K562 (cell line): ENCODE measurements around the gene SGPP1. TPM values are rescaled to one million over a fixed set of nuclear protein-coding genes. Genes with fewer than 3 reads are reported as not detected.

ENCODE experiments used
- ATAC-seq: fragments of 200-7000 bp; cut with Tn5 transposase; 3 replicates; pipeline ENCODE4 v1.9.1; 2020; ENCODE audit warnings: moderate library complexity
- BruUV-seq: library from RNA; stranded (reverse); fragments of 400-500 nt; replicated peaks from 2 replicates; lab custom pipeline; 2021; lab: Mats Ljungman, UMichigan
- CTCF ChIA-PET: fragments of 300-600 bp; formaldehyde crosslinking; extraction: SDS; loops from one replicate; lab custom pipeline; 2021; ENCODE audit warnings: low intra/inter-chr PET ratio; lab: Yijun Ruan, JAX
- POLR2A ChIA-PET: fragments of 300-600, 350-650 bp; sonication (Branson Sonifier 250); formaldehyde crosslinking; extraction: SDS; loops from one replicate; lab custom pipeline; 2021; ENCODE audit warnings: antibody characterized with exemption, inconsistent platforms; lab: Yijun Ruan, JAX
- DNase-seq, 4 experiments: peaks; one replicate each; pipeline versions ENCODE4 v3.0.0 to v3.0.0-alpha.2; 2011 to 2018; ENCODE audit warnings: low spot score in 3 of 4, mixed read lengths in 3 of 4; ENCODE audit errors: extremely low read depth in 1 of 4
- FAIRE-seq: peaks from 2 replicates; lab custom pipeline; 2011; peaks lifted over from hg19 to GRCh38; lab: Jason Lieb, UNC
- H2AFZ ChIP-seq: 2 replicates; pipeline ENCODE4 v1.6.0; 2011; ENCODE audit warnings: low read depth, low read length, control low read depth, inconsistent platforms
- H3K27ac ChIP-seq: fragments of 200-600 bp; 3 replicates; pipeline ENCODE4 v1.8.0; 2011; ENCODE audit warnings: low read depth, mild to moderate bottlenecking, control low read depth, inconsistent platforms, low read length, moderate library complexity, mixed read lengths; ENCODE audit errors: extremely low read depth
- H3K27me3 ChIP-seq, 2 experiments: fragments of 300-600 bp in 1 of 2; 2 replicates in 1 of 2; 3 replicates in 1 of 2; pipeline versions ENCODE4 v1.6.0 to v1.8.0; 2011; ENCODE audit warnings: inconsistent platforms in 2 of 2, low read length in 2 of 2, mild to moderate bottlenecking in 1 of 2, mixed read lengths in 1 of 2, moderate library complexity in 1 of 2; ENCODE audit not compliant: control insufficient read depth in 2 of 2, insufficient read depth in 2 of 2
- H3K36me3 ChIP-seq: fragments of 300-600 bp; 3 replicates; pipeline ENCODE4 v1.8.0; 2011; ENCODE audit warnings: mild to moderate bottlenecking, low read length, inconsistent platforms; ENCODE audit not compliant: control insufficient read depth, insufficient read depth
- H3K4me1 ChIP-seq, 2 experiments: fragments of 200-600 bp in 1 of 2; replicated peaks in 1 of 2; 2 replicates in 1 of 2; 3 replicates in 1 of 2; pipeline versions ENCODE4 v1.5.1 to v1.8.0; 2011; ENCODE audit warnings: inconsistent platforms in 2 of 2, low read length in 2 of 2, mild to moderate bottlenecking in 1 of 2, mixed read lengths in 1 of 2, moderate library complexity in 1 of 2; ENCODE audit not compliant: control insufficient read depth in 2 of 2, insufficient read depth in 2 of 2
- H3K4me2 ChIP-seq: 2 replicates; pipeline ENCODE4 v1.6.1; 2011; ENCODE audit warnings: low read length, control low read depth, inconsistent platforms, mixed read lengths; ENCODE audit not compliant: insufficient read depth
- H3K4me3 ChIP-seq: fragments of 200-600 bp; sonication (generic), shearing (Covaris generic); 2 replicates; pipeline ENCODE4 v1.5.1; 2016; ENCODE audit warnings: control low read depth, inconsistent platforms
- H3K79me2 ChIP-seq: fragments of 200-600 bp; 3 replicates; pipeline ENCODE4 v1.8.0; 2011; ENCODE audit warnings: low read length, inconsistent platforms; ENCODE audit not compliant: control insufficient read depth, insufficient read depth
- H3K9ac ChIP-seq, 2 experiments: 2 replicates each; pipeline versions ENCODE4 v1.6.0 to v1.6.1; 2011; ENCODE audit warnings: low read depth in 2 of 2, low read length in 2 of 2, control low read depth in 1 of 2, inconsistent platforms in 1 of 2, mild to moderate bottlenecking in 1 of 2, mixed read lengths in 1 of 2; ENCODE audit not compliant: insufficient read depth in 1 of 2
- H3K9me1 ChIP-seq: one replicate; pipeline ENCODE4 v1.6.0; 2011; ENCODE audit warnings: inconsistent platforms, mild to moderate bottlenecking, low read length, moderate library complexity; ENCODE audit not compliant: control insufficient read depth, insufficient read depth
- H3K9me3 ChIP-seq: replicated peaks from 2 replicates; pipeline ENCODE4 v1.5.1; 2011; ENCODE audit warnings: low read depth, low read length, inconsistent platforms; ENCODE audit not compliant: control insufficient read depth, insufficient read depth
- H4K20me1 ChIP-seq: replicated peaks from 2 replicates; pipeline ENCODE4 v1.6.1; 2011; ENCODE audit warnings: low read length, inconsistent platforms, mixed read lengths; ENCODE audit not compliant: control insufficient read depth, insufficient read depth
- AFF4 ChIP-seq: sonication (generic); formaldehyde crosslinking; IDR thresholded peaks from 2 replicates; pipeline ENCODE4 v1.8.0; 2023; ENCODE audit warnings: mild to moderate bottlenecking, missing genetic modification reagents
- E2F1 ChIP-seq: sonication (generic); formaldehyde crosslinking; IDR thresholded peaks from 2 replicates; pipeline ENCODE4 v1.8.1; 2023; ENCODE audit warnings: mild to moderate bottlenecking, missing genetic modification reagents, moderate library complexity
- GTF2B ChIP-seq: IDR thresholded peaks from 2 replicates; pipeline ENCODE4 v1.6.1; 2011; ENCODE audit not compliant: insufficient read length; ENCODE audit errors: extremely low read depth
- KDM1A ChIP-seq, 2 experiments: fragments of 450-650 bp; IDR thresholded peaks; 2 replicates each; pipeline ENCODE4 v1.6.1; 2016; ENCODE audit warnings: mild to moderate bottlenecking in 2 of 2
- NFRKB ChIP-seq: fragments of 450-650 bp; IDR thresholded peaks from 2 replicates; pipeline ENCODE4 v1.6.1; 2016; ENCODE audit warnings: low read depth
- PPARD ChIP-seq: fragments of 250-450 bp; sonication (Bioruptor Pico); IDR thresholded peaks from 2 replicates; pipeline ENCODE4 v1.8.0; 2022; ENCODE audit warnings: inconsistent platforms, mild to moderate bottlenecking, moderate library complexity
- RERE ChIP-seq: sonication (generic); formaldehyde crosslinking; IDR thresholded peaks from 2 replicates; pipeline ENCODE4 v1.8.0; 2023; ENCODE audit warnings: missing genetic modification reagents, mild to moderate bottlenecking, borderline replicate concordance
- TCF3 ChIP-seq: sonication (generic); formaldehyde crosslinking; IDR thresholded peaks from 2 replicates; pipeline ENCODE4 v1.4.0; 2020; ENCODE audit warnings: mild to moderate bottlenecking, missing genetic modification reagents
- ZNF668 ChIP-seq: fragments of 250-450 bp; sonication (Bioruptor Pico); IDR thresholded peaks from 2 replicates; pipeline ENCODE4 v1.8.0; 2022; ENCODE audit warnings: mild to moderate bottlenecking, inconsistent platforms
- ZNF764 ChIP-seq: fragments of 250-450 bp; sonication (Bioruptor Pico); IDR thresholded peaks from 2 replicates; pipeline ENCODE4 v1.4.0; 2020; ENCODE audit warnings: low read depth, mild to moderate bottlenecking, moderate library complexity
- ZNF79 ChIP-seq: fragments of 250-450 bp; sonication (Bioruptor Pico); IDR thresholded peaks from 2 replicates; pipeline ENCODE4 v1.4.0; 2020; ENCODE audit warnings: low read depth, mild to moderate bottlenecking, moderate library complexity
- WGBS: fragments of 100-300 bp; shearing (Covaris generic); methylation state at CpG from one replicate; pipeline ENCODE4 v1.1.6; 2016; ENCODE audit warnings: low coverage, mixed read lengths; ENCODE audit not compliant: insufficient coverage; ENCODE audit errors: missing lambda C conversion rate; 5-methylcytosine and 5-hydroxymethylcytosine counted together
- in situ Hi-C: fragments of 300-500 bp; cut with MboI; formaldehyde crosslinking; loops from 4 replicates; pipeline ENCODE4 v1.15.0; 2018; ENCODE audit warnings: inconsistent platforms, mixed read lengths
- intact Hi-C: fragments of 100-400 bp; cut with micrococcal nuclease; formaldehyde crosslinking; loops from 2 replicates; pipeline ENCODE4 v1.14.2; 2022
- polyA plus RNA-seq, 8 experiments: library from polyadenylated mRNA; depleted of rRNA in 4 of 8; stranded (reverse) in 5 of 8; unstranded in 3 of 8; fragments of >200 nt; fragmentation: Nextera tagmentation in 2 of 8; fragmentation: Illumina TruSeq in 1 of 8; extraction: Ambion mirVana in 2 of 8; extraction: Trizol in 1 of 8; gene quantifications; 2 replicates each; pipeline versions ENCODE4 v1.2.1 to v1.2.3, GENCODE V29; 2011 to 2014; ENCODE audit warnings: inconsistent platforms in 1 of 8, missing spikeins in 1 of 8
- total RNA-seq, 7 experiments: library from RNA; depleted of rRNA in 6 of 7; stranded (reverse); fragments of >200 nt in 6 of 7; fragmentation: Illumina TruSeq in 2 of 7; extraction: Trizol in 2 of 7; gene quantifications; 2 replicates each; pipeline versions ENCODE4 v1.2.1 to v1.2.3, GENCODE V29; 2011 to 2021; ENCODE audit warnings: low replicate concordance in 1 of 7

SGPP1 gene
- total and polyA plus RNA-seq, 9 of the 15 experiments (the other 6 are each of a cell fraction or from before 2014, with no cell fraction given), result 2.2 to 7.3 (median 5.6) TPM

- DNase-seq (no peak), ATAC-seq (no peak), FAIRE-seq (no peak)
- Histone ChIP-seq H3K4me3 (no peak overlapping the region), H3K4me1 (no peaks in the 10 kb centered on the region), H3K9me1 (no peaks in the 10 kb centered on the region), H3K79me2 (no peaks in the 10 kb centered on the region), H3K36me3 (no peaks in the 10 kb centered on the region), H3K9ac (no peak overlapping the region), H2AFZ (no peak overlapping the region), H4K20me1 (no peaks in the 10 kb centered on the region), H3K9me3 (no peaks in the 10 kb centered on the region), H3K4me2 (no peak overlapping the region), H3K27me3 (no peaks in the 10 kb centered on the region), H3K27ac (no peak overlapping the region)
- TF ChIP-seq ZNF668 (CRISPR knock-in tag) (no peak), TCF3 (CRISPR knock-in tag) (no peak), ZNF79 (CRISPR knock-in tag) (no peak), GTF2B (no peak), RERE (no peak), E2F1 (CRISPR knock-in tag) (no peak), NFRKB (no peak), PPARD (no peak), ZNF764 (CRISPR knock-in tag) (no peak), KDM1A (IDR thresholded peaks at IDR 0.05) (no peak), AFF4 (CRISPR knock-in tag) (no peak)
- ChIA-PET POLR2A (no interaction called here), CTCF (no interaction called here)
- BruUV-seq, result no TSS peak
- 100% methylated on average over 1 of the region's 1 CpG for WGBS
- intact Hi-C loops, result no loop called here
- in situ Hi-C loops, result no loop called here
Observed at GRCh38 chr14:63685401-63685800, 42.5 kb downstream of the SGPP1 start.
